Measurements from ENCODE around the gene RBM3.

The RBM3 gene

DNA sequence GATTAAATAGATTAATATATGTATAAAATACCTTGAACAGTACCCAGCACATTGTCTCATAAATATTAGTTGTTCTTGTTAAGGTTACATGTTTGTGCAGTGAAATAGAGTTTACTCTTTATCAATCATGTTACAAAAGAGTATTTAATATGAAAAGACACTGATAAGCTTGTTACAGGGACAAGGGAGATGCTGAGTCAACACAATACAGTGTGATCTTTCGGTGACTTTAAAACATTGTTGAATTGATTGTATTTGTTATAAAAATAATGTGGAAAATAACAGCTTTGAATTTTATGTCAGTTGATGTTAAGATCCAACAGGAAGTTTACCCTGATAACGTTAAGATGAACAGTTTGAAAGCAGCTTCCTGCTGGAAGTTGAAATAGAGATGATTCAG lies 21.6 kb downstream of the RBM3 start:
- Histone ChIP-seq H3K4me2 (ENCODE audit: low read depth, low read length) (no peak overlapping the region), H3K36me3 (replicated peaks; ENCODE audit: insufficient read depth, low read length) (no peaks in the 10 kb centered on the region), H4K20me1 (ENCODE audit: insufficient read depth, low read length) (no peaks in the 10 kb centered on the region), H3K4me3 (ENCODE audit: low read length) (no peak overlapping the region), H3K4me1 (ENCODE audit: low read length) (no peaks in the 10 kb centered on the region), H3K27ac (ENCODE audit: low read length) (no peak overlapping the region), H3K27me3 (replicated peaks; ENCODE audit: insufficient read depth, low read length) (no peaks in the 10 kb centered on the region), H3K9me3 (replicated peaks; ENCODE audit: insufficient read depth, low read length) (no peaks in the 10 kb centered on the region), H3F3A (ENCODE audit: insufficient read depth, low read length) (no peaks in the 10 kb centered on the region), H2AFZ (ENCODE audit: low read length) (no peak overlapping the region), H3K9ac (ENCODE audit: low read length) (no peak overlapping the region), H3K79me2 (ENCODE audit: low read length) (0 out of 2 replicates have a peak, but pooled peaks cover 2% of the 10 kb centered on the region), H3K9me2 (replicated peaks; ENCODE audit: insufficient read depth, low read length) (no peaks in the 10 kb centered on the region)
- TF ChIP-seq, protein P1, sequence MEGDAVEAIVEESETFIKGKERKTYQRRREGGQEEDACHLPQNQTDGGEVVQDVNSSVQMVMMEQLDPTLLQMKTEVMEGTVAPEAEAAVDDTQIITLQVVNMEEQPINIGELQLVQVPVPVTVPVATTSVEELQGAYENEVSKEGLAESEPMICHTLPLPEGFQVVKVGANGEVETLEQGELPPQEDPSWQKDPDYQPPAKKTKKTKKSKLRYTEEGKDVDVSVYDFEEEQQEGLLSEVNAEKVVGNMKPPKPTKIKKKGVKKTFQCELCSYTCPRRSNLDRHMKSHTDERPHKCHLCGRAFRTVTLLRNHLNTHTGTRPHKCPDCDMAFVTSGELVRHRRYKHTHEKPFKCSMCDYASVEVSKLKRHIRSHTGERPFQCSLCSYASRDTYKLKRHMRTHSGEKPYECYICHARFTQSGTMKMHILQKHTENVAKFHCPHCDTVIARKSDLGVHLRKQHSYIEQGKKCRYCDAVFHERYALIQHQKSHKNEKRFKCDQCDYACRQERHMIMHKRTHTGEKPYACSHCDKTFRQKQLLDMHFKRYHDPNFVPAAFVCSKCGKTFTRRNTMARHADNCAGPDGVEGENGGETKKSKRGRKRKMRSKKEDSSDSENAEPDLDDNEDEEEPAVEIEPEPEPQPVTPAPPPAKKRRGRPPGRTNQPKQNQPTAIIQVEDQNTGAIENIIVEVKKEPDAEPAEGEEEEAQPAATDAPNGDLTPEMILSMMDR (IDR thresholded peaks at IDR 0.05; ENCODE audit: low read length): no peak
- no peak for TF ChIP-seq EZH2 (optimal IDR thresholded peaks at IDR 0.05; ENCODE audit: low read depth, low read length)
- no peak for TF ChIP-seq EZH2phosphoT487 (IDR thresholded peaks at IDR 0.05; ENCODE audit: low read length)
- no peak for DNase-seq

DNA sequence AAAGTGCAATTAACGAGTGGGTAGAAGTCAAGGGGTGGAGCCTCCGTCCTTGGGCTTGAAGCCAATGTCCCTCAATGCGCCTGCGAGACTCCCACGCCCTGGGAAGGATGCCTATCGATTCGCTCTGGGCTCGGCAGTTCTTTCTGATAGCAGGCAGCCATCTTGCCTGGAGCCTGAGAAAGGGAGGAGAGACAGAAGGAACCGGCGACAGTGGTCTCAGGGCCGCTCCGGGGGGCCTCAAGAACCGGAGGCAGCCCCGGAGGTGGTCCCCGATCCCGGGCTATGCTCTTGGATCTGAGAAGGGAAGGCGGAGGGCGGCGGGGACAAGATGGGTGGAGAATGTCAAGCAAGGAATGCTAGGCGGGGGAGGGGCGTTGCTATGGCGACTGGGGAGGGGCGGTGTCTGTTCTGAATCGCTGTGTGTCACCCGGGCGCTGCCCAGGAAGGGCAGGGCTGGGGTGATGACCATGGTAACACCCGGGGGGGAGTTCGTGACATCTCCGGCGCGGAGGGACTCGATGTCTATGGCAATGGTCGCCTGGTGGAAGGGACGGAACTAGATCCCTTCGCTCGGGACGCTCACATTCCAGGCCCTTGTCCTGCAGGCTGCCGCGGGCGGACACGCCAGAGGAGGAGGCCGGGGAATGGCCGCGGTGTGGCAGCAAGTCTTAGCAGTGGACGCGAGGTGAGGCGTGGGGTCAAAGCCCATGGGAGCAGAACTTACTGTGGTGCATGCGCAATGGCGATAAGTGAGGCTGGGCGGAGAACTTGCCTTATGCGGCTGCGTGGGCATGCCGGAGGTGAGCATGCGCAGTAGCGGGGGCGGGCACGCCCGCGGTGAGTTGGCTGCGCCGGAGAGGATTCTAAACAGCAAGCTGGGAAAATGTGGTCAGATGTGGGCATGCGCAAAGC lies 23.3 kb downstream of the RBM3 start, which contains the start of gene WDR13:
WDR13 (plus strand) TSS at position 140 of the 912 bp plus-strand sequence; CDS start at position 645, 505 bp downstream.
- Histone ChIP-seq H3K36me3 (replicated peaks; ENCODE audit: insufficient read depth, low read length) (no peaks in the 10 kb centered on the region), H3K4me3 (ENCODE audit: low read length) (peak within 1 kb of the TSS; percentile 94), H3K9me2 (replicated peaks; ENCODE audit: insufficient read depth, low read length) (no peaks in the 10 kb centered on the region), H4K20me1 (ENCODE audit: insufficient read depth, low read length) (no peaks in the 10 kb centered on the region), H3F3A (ENCODE audit: insufficient read depth, low read length) (no peaks in the 10 kb centered on the region), H3K4me1 (ENCODE audit: low read length) (no peaks in the 10 kb centered on the region), H3K4me2 (ENCODE audit: low read depth, low read length) (peak within 1 kb of the TSS; percentile 72), H2AFZ (ENCODE audit: low read length) (peak within 1 kb of the TSS; percentile 78), H3K27me3 (replicated peaks; ENCODE audit: insufficient read depth, low read length) (no peaks in the 10 kb centered on the region), H3K79me2 (ENCODE audit: low read length) (0 out of 2 replicates have a peak, but pooled peaks cover 2% of the 10 kb centered on the region), H3K9ac (ENCODE audit: low read length) (peak within 1 kb of the TSS; percentile 96), H3K27ac (ENCODE audit: low read length) (peak within 1 kb of the TSS; percentile 98), H3K9me3 (replicated peaks; ENCODE audit: insufficient read depth, low read length) (no peaks in the 10 kb centered on the region)
- DNase-seq: peak; percentile 91
- TF ChIP-seq, protein P1 (IDR thresholded peaks at IDR 0.05; ENCODE audit: low read length): no peak
- TF ChIP-seq EZH2phosphoT487 (IDR thresholded peaks at IDR 0.05; ENCODE audit: low read length) (no peak), EZH2 (optimal IDR thresholded peaks at IDR 0.05; ENCODE audit: low read depth, low read length) (no peak)

DNA sequence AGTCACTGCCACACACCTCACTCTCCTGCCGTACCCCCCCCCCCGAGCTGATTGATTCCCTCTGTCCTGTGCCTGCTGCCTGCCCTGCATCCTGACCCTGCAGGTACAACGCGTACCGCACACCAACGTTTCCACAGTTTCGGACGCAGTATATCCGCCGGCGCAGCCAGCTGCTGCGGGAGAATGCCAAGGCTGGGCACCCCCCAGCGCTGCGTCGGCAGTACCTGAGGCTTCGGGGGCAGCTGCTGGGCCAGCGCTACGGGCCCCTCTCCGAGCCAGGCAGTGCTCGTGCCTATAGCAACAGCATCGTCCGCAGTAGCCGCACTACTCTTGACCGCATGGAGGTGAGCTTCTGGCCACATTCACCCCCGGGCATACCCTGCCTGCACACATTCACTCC lies 24.3 kb downstream of the RBM3 start:
- H3K4me3 ChIP-seq (ENCODE audit: low read length): peak overlapping the region; percentile 94
- no peaks in the 10 kb centered on the region for H3K9me3 ChIP-seq (replicated peaks; ENCODE audit: insufficient read depth, low read length)
- no peak overlapping the region for H3K27ac ChIP-seq (ENCODE audit: low read length)
- H3K4me1 ChIP-seq (ENCODE audit: low read length): no peaks in the 10 kb centered on the region
- no peak overlapping the region for H2AFZ ChIP-seq (ENCODE audit: low read length)
- no peaks in the 10 kb centered on the region for H3K27me3 ChIP-seq (replicated peaks; ENCODE audit: insufficient read depth, low read length)
- no peaks in the 10 kb centered on the region for H3F3A ChIP-seq (ENCODE audit: insufficient read depth, low read length)
- H3K9ac ChIP-seq (ENCODE audit: low read length): no peak overlapping the region; the same call in 1 of the 2 replicates
- H3K79me2 ChIP-seq (ENCODE audit: low read length): 0 out of 2 replicates have a peak, but pooled peaks cover 2% of the 10 kb centered on the region
- no peaks in the 10 kb centered on the region for H4K20me1 ChIP-seq (ENCODE audit: insufficient read depth, low read length)
- no peak for DNase-seq
- TF ChIP-seq, protein P1 (IDR thresholded peaks at IDR 0.05; ENCODE audit: low read length): no peak
- TF ChIP-seq EZH2phosphoT487 (IDR thresholded peaks at IDR 0.05; ENCODE audit: low read length): no peak
- no peak for TF ChIP-seq EZH2 (optimal IDR thresholded peaks at IDR 0.05; ENCODE audit: low read depth, low read length)
- no peaks in the 10 kb centered on the region for H3K9me2 ChIP-seq (replicated peaks; ENCODE audit: insufficient read depth, low read length)
- H3K36me3 ChIP-seq (replicated peaks; ENCODE audit: insufficient read depth, low read length): no peaks in the 10 kb centered on the region
- H3K4me2 ChIP-seq (ENCODE audit: low read depth, low read length): peak overlapping the region; percentile 69; the same call in 1 of the 2 replicates

Data from MM.1S (cell line).